Measurements from ENCODE around the gene ECHDC3.

- no peak for TF ChIP-seq CTCF (IDR thresholded peaks at IDR 0.05)
- TF ChIP-seq POLR2A (IDR thresholded peaks at IDR 0.05): no peak
Observed at GRCh38 chr10:11787374-11787773, 45.2 kb downstream of the ECHDC3 start.

Data from prostate gland (tissue), 2 donors.